Activated T-helper 1 cell treated with Interleukin-2 at 50 U/mL for 16 hours (primary cell): ENCODE measurements around the gene NAGPA.
"Not testable (repeated sequence)": the region's sequence is repeated elsewhere in the genome, so short reads cannot be mapped to it uniquely, and the experiment has no call there.

Source experiments
- DNase-seq: peaks from one replicate; pipeline ENCODE4 v3.0.0-alpha.2; 2020; ENCODE audit warnings: low read depth

The NAGPA gene

DNA sequence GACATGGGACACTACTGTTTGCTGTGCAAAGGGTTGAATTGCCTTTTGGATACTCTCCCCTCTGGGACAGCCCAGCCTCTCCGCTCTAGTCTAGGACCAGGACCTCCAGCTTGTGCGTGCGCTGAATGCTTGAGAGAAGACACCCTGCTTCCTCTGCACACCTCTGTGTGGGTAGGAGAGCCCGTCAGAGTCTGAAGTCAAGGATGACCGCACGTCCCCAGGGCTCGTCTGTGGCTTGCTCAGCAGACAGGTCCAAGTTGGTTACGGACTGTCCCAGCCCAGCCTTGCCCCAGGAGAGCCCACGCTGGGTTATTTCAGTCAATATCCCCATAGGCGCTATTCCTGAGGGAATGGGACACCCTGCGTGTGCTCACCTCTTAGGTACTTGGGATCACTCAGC is 28.3 kb upstream of the NAGPA start:
- DNase-seq = no peak

DNA sequence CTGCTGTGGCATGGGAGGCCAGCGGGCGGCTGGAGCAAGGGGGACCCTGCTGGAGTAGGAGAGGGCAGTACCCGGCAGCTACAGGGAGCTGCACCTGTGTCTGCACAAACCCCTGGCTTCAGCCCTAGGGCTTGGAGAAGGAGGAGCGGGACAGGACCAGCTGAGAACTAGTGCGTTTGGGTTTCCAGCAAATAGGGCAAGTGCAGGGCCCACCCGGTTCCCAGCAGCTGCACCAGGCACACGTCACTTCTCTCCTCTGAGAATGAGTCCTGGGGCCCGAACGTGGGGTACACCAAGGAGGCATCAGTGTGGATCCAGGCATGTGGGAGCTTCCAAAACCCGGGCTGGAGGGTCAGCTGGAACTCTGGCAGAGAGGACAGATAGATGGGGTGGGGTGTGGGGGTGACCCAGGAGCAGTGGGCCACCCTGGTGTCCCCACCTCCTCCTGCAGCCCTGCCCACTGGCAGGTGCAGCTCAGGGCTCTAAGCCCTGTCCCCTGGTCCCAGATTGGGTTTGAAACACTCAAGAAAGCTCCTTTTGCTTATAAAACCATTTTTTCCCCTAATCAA is 26.4 kb upstream of the NAGPA start:
- DNase-seq = no peak

DNA sequence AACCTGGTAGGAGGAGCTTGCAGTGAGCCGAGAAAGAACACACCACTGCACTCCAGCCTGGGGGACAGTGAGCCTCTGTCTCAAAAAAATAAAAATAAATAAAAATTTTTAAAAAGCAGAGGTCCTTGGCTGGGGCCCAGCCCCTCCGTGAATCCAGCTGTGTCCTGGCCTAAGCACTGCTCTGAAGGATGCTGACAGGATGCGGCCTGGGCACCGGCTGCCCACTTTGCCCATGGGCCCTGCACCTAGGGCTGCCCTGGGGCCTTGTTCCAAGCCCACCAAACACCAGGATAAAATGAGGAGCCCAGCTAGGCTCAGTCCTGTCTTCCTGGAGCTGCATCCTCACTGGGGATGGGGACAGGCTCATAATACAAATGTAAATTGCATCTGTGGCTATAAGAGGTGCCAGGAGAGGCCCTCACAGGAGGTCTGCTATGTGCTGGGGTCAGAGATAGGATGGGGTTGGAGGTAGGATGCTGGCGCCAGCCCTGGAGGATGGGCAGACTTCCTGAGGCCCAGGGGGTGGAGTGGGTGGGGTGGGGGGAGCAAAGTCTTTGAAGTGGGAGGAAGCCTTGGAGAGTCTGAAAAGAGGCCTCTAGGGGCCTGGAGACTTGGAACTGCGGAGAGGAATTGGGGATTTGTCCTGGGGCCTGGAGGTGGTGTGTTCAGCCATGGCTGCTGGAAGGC is 25.8 kb upstream of the NAGPA start:
- no peak for DNase-seq

DNA sequence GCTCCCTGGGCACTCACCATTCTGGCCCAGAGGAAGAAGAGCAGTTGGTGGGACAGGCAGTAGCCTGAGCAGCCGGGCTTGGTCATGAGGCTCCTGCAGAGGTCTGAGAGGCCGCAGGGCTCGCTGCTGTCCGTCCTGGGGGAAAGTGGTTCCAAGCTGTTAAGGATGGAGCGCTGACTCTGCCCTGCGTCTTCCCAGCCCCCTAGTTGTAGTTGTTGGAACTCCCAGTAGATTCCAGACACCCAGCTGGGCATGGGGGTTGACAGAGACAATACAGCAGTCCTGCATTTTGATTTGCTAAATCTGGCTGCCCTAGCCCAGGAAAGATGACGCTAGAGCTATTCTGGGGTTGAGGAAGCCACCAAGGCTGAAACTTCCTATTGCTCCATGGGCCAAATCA is 24.7 kb upstream of the NAGPA start:
- no peak for DNase-seq

DNA sequence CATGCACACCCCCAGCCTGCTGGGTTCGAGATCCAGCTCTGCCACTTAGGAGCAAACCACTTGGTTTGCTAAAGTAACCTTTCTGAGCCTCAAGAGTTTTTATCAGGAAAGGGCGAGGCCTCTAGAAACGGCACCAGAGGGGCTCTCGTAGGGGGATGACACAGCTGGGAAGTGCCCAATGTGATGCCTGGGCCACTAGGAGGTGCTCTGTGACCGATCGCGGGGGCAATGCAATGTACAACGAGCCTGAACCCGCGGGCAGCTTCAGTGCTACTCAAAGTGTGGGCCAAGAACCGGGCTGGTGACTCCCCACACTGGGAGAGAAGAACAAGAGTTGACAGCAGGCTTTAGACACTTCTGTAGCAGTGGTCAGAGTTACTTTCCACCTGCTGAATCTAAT is 22.6 kb upstream of the NAGPA start:
- no peak for DNase-seq

DNA sequence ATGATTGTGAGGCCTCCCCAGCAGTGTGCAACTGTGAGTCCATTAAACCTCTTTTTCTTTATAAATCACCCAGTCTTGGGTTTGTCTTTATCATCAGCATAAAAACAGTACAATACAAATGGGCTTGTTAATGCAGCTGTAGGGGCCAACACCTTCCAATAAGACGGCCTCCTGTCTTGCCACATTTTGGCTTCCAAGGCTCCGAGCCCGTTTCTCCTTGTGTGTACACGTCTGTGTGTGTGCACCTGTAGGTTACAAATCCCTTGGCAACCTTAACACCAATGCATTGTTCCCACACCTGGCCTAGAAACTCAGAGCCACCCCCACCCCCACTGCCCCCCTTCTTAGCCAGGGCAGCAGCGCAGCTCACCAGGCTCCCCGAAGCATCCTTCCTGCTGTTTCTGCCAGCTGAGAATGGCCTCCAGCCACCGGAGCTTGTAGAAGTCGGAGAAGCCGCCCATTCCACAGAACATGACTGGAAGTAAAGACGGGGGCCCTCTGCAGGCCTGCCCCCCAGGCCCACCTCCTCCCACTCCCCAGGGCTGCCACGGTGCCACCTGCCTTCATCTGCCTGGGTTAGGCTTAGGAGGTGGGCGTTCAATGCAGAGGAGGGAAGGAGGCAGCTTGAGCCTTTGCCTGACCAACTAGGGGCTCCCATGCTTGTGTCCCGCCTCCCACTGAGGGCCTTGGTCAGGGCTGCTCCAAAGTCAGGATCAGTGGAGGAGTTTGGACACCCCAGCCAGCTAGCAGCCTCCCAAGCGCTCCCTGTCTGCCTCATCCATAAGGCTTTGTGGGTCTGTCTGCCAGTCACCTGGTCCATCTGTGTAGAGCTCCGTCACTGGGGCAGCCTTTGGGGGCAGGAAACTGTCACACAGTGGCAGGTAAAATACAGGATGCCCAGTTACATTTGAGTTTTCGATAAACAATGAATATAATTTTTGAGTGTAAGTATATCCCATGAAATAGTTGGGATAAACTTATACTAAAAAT is 21.4 kb upstream of the NAGPA start:
- DNase-seq = no peak

DNA sequence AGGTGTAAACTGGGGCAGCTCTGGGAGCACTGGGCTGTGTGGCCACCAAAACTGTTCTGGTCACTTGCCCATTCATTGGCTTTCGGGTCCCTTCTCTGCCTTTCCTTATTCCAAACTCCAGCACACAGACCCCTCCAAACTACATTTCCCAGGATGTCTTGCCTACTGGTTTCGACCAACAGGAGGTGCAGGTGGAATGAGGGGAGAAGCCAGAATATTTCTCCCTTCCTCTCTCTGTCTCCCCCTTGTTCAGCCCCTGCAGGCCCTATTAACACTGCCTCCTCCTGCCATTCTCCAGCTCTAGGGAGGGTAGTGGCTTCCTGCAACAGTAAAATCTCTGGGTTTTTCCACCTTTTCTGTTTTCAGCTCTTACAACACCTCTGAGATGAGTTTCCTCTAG is 13.2 kb upstream of the NAGPA start:
- no peak for DNase-seq

DNA sequence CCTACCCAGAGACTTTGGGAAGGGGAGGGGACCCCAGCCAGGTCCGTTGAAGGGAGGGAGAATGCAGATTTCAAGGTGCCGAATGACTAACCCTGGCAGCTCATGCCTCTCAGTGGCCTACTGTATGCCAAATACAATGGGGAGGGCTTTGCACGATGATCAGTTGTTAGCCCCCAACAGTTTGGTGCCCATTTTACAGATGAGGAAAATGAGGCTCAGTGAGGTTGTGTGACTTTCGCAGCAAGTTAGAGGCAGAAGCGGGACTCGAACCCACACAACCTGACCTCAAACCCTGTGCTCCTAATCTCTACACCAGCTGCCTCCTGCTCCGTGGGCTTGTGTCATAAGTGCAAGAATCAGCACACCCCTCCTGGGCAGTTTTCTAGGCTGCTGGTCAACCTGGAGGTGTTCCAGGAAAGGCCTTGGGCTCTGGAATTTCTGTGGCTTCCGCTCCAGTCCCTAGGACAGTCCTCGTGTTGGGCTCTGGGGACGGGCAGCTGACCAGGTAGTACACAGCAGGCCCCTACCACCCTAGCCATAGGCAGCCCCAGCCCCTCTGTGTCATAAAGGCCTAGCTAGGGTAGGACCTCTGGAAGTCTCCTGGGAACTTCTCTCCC is 11.9 kb upstream of the NAGPA start:
- DNase-seq = no peak

DNA sequence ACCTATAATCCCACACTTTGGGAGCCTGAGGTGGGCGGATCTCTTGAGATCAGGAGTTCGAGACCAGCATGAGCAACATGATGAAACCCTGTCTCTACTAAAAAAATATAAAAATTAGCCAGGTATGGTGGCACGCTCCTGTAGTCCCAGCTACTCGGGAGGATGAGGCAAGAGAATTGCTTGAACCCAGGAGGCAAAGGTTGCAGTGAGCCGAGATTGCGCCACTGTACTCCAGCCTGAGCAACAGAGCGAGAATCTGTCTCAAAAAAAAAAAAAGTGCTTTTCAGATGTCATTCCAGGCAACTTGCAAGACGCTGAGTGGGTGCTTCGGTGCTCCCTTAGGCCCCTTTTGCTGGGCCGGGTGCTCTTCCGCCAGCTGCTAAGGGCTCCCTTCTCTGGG is 10.8 kb upstream of the NAGPA start:
- DNase-seq = not testable (repeated sequence)

DNA sequence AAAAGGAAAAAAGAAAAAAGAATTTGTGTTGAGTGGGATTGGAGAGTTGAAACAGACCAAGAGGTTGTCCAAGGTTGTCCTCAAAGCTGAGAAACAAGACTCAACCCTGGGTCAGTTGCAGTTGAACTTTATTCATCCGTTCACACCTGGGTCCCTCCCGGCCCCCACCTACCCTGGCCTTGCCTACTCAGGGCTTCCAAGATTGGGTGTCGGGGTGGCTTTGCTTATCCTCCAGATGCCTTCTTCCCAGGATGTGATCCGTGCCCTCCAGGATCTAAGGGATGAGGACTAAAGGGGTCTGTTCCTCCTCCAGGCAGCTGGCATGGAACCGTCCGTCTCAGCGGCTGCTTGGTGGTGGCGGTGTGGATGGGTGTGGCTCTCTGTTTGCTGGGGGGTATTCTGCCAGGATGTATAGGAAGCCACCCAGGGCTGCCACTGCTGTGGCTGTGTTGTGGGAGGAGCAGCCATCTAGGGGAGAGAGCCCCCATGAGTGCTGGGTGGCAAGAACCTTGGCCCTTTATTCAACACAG is 10.3 kb upstream of the NAGPA start:
- DNase-seq = no peak

DNA sequence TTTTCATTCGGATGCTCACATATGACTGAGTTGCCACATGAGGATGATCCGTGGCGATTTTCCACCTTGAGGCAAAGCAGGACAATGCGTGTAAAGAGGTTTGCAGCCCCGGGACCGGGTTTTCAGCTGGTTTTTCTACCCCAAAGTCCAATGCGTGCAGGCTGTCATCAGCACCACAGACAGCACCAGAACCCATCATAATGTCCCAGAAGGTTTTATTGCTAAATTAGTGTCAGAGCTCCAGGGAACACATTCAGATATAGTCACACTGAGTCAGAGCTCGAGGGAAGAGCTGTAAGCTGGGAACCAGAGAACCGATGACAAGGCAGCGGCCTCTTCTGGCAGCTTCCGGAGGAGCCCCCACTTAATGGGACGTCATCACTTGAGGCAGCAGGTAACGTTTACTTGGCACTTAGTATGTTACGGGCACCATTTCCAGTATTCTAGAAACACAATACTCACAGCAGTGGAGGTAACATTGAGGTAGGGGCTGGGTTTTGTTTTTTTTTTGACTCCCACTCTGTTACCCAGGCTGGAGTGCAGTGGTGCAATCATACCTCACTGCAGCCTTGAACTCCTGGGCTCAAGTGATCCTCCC is 8.9 kb upstream of the NAGPA start:
- no peak for DNase-seq

DNA sequence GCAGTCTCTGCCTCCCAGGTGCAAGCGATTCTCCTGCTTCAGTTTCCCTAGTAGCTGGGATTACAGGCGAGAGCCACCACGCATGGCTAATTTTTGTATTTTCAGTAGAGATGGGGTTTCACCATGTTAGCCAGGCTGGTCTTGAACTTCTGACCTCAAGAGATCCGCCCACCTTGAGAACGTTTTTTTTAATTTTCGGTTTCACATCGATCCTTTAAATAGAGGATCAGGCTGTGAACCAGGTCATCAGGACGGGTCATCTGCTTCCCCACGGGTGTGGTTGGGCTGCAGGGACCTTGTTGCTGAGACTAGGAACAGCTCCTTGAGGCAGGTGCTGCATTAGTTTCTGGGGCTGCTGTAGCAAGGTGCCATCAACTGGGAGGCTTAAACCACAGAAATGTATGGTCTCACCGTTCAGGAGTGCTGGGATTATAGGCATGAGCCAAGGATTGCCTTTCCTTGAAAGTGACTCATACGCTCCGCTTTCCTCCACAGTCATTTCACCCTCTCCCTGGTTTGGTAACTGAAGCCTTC is 7.9 kb upstream of the NAGPA start:
- no peak for DNase-seq

DNA sequence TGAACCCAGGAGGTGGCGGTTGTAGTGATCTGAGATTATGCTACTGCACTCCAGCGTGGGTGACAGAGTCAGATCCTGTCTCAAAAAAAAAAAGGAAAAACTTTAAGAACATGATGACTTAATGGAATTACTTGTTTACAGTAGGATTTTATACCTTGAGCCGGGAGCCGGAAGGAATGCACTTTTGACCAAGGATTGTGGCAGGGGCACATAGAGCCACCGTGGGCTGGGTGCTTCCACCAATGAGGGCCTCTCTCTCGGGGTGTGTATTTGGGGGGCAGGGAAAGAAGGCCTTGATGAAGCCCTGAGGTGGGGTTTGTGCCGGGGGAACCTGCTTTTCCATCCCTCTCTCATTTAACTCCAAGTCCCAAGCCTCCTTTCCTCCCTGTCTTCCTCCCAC is 6.7 kb upstream of the NAGPA start:
- DNase-seq = no peak

DNA sequence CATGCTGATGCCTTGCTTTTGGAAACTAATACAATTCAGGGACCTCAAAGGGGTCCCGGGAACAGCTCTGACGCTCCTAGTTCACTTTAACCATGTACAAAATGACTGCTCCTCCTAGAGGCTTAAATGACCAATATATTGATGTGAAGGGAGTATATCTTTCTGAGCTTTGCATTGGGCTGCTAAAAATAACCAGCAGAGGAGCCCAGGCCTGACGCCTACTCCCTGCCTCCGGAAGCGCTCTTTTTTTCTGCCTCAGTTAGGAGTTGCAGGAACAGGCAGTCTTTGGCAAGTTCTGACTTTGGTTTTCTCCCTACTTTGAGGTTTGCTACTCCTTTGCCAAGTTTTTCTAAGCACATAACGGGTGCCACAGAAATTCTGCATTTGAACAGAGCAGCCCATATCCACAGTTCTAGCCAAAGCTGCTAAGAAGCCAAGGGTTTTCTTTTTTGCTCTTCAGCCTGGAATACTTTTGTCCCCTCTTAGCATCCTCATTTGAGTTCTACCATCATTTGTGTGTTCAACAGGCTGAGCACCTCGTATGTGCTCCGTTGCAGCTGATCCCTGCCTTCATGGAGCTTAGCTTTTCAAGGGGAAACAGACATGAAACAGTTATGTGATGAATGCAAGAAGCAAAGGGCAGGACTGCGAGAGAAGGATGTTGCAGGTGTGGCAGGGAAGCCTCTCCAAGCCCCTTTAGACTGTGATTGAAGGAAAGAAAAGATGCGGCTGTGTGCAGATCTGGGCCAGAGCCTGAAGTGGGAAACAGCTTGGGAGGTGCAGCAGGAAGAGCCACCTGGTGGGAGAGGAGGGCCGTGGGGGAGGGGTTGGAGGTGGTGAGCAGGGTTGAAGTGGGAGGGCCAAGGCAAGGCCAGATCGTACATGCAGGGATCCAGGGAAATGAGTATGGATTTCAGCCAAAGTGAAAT is 2.8 kb upstream of the NAGPA start:
- DNase-seq = no peak

DNA sequence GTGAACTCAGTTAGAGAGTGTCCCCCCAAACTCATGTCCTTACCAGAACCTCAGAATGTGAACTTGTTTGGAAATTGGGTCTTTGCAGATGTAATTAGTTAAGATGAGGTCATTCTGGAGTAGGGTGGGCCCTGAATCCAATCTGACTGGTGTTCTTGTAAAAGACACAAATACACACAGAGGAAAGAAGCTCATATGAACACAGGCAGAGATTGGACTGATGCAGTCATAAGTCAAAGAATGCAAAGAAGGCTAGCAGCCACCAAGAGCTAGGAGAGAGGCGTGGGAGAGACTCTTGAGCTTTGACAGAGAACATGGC is 2.1 kb upstream of the NAGPA start:
- DNase-seq = no peak

DNA sequence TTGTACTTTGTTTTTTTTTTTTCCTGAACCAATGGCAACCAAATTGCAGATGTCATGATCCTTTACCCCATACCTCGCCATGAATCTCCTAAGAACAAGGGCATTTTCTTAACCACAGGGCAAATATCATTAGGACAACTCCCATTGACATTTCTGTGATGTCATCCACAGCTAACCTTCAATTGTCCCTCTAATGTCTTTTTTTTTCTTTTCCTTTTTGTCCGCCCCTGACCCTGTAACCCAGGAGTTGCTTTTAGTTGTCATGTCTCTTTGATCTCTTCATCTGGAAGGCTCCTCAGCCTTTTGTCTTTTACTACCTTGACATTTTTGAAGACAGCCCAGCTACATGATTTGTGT is 410 bp upstream of the NAGPA start:
- no peak for DNase-seq

DNA sequence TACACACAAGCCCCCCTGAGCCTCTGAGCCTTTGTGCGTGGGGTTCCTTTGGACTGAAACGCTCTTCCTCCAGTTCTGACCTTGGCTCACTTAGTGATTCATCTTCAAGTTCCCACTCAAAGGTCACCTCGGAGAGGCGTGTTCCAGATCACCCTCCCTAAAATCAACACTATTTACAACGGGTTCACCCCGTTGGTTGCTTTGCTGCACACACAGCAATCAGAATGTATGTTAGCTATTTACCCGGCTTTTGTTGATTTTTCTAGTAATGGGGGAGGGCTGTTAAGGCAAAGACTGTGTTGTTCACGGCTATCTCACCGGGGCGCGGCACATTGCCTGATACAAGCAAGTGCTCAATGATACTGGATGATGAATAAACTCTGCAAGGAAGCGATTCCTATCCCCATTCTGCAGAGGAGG is 977 bp downstream of the NAGPA start:
- DNase-seq = no peak

DNA sequence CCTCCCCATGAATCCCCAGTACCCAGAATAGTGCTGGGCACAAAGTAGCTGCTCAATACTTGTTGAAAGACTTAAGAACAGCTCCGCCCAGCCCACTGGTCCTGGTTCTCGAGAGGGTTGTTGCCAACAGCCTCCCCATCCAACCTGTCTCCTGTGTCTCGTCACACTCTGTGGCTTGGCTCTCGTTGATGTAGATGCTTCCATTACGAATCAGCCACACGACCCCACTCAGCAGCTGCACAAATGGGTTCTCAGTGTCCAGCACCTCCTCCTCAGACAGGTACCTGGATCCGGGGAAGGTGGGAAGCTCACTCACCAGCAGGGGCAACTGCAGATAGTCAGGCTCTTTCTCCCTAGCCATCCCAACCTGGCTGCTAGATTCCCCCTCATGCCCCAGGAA is 2.1 kb downstream of the NAGPA start:
- DNase-seq = no peak

DNA sequence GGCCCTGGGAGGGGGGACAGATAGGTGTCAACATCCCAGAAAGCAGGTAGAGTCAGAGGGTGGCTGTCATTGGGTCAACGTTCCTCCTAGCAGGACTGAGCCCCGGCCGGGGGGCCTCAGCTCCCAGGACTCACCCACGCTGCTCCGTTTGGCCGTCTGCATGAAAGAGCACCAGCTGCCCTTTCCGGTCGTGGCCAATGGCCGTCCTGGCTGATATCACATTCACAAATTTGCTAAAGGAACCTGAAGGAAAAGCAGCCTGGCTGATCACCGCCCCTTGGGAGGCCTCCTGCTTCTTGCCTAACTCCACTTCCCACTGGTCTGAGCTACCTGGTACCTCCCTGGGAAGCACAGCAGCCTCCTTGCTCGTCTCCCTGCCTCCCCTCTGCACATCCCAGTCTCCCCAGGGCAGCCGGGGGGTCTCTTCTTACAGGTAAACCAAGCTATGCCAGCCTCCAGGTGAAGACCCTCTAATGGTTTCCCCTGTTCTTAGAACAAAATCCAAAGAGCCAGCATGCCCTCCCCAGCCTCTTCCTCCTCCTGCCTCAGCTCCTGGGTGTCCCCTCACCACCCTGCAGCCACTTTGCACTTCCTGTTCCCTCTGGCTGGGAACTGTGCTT is 3.4 kb downstream of the NAGPA start:
- DNase-seq = no peak

DNA sequence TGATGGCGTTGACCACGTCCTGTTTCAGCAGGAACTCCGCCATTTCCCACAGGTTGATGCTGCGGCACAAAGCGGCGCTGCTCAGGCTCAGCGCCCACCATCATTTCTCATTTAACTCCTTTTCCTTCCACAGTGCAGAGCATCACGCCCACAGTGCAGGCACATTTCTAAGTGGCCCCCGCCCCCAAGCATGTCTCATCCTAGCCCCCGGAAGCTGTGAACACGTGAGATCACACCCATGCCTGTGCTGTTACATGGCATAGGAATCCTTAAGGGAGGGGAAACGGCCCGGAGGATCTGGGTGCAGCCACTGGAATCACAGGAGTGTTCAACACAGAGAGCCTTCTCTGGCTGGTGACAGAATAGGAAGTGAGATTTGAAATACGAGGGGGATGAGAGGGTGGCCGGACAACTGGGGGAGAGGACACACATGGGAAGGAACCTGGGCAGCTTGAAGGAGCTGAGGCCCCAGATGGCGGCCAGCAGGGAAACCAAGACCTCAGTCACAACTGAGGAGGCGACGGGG is 4.7 kb downstream of the NAGPA start:
- no peak for DNase-seq
